ENCODE measurements around the gene NLRC5. TPM values are rescaled to one million over a fixed set of nuclear protein-coding genes. Genes with fewer than 3 reads are reported as not detected.

NLRC5 gene
- total and polyA plus RNA-seq, 2 donors (not counting 3 experiments of a cell fraction or from before 2014, with no cell fraction given), result 7.4 to 26.3 TPM

DNA sequence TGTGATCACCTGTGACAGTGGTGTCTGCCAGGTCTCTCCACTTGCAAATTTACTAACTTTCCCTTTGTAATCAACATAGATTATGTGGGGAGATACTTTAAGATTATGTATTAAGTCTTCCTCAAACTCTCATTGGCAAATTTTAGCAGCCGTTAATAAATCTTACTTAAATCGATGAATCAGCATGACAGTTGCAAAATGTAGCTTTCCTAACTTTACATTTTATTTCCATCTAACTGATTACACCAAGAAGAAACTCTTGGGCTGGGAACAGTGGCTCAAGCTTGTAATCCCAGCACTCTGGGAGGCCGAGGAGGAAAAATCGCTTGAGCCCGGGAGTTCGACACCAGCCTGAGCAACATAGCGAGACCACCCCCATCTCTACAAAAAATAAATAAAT is 79.7 kb downstream of the NLRC5 start:
- CTCF ChIA-PET, result interaction anchor here (0.7 to 1.6 kb wide), 4 partner anchors 13 to 105 kb away, joined by 3 to 4 read pairs (median 4); no protein-coding TSS in a partner anchor

More for the DNA sequence above, 79.7 kb downstream of the NLRC5 start:
- Histone ChIP-seq H3K9me1 (replicated peaks; ENCODE audit: control insufficient read depth, extremely low read depth, insufficient read depth, low read length) (no peaks in the 10 kb centered on the region), H3K4me2 (ENCODE audit: insufficient read depth, low read length) (no peak overlapping the region), H3K9ac (replicated peaks; ENCODE audit: extremely low read depth, insufficient read depth, low read length) (no peak overlapping the region), H3K9me3 (replicated peaks; ENCODE audit: control insufficient read depth, insufficient read depth, low read length) (no peaks in the 10 kb centered on the region), H3K79me2 (ENCODE audit: control insufficient read depth, insufficient read depth, low read length) (no peaks in the 10 kb centered on the region), H3K4me1 (ENCODE audit: control insufficient read depth, extremely low read depth, insufficient read depth, low read length) (no peaks in the 10 kb centered on the region), H3K36me3 (ENCODE audit: control insufficient read depth in 2 of 2, extremely low read depth in 1 of 2, insufficient read depth in 2 of 2, low read length in 2 of 2) (no peaks in the 10 kb centered on the region), H3K27ac (ENCODE audit: insufficient read depth, low read depth, low read length) (no peak overlapping the region), H3K27me3 (ENCODE audit: control insufficient read depth in 2 of 2, insufficient read depth in 2 of 2, low read length in 2 of 2) (no peaks in the 10 kb centered on the region), H2AFZ (ENCODE audit: low read depth, low read length) (no peak overlapping the region), H3K4me3 (replicated peaks in 1 of 3; ENCODE audit: insufficient read depth in 1 of 3, low read depth in 1 of 3, low read length in 3 of 3) (no peak overlapping the region), H4K20me1 (replicated peaks; ENCODE audit: control insufficient read depth, extremely low read depth, insufficient read depth, low read length) (no peaks in the 10 kb centered on the region)
- POLR2A ChIA-PET, result no interaction called here
- intact Hi-C loops (cut with micrococcal nuclease), result no loop called here
- TF ChIP-seq FOS (IDR thresholded peaks at IDR 0.05; ENCODE audit: borderline replicate concordance, insufficient read depth, low read length) (no peak), JUN (IDR thresholded peaks at IDR 0.05; ENCODE audit: borderline replicate concordance, insufficient read depth, insufficient read length, low read depth) (no peak), EZH2 (IDR thresholded peaks at IDR 0.05; ENCODE audit: borderline replicate concordance, low read depth, low read length, severe bottlenecking) (no peak), MYC (IDR thresholded peaks at IDR 0.05; ENCODE audit: low read depth, low read length) (no peak), POLR2AphosphoS5 (IDR thresholded peaks at IDR 0.05; ENCODE audit: insufficient read depth, low read depth, low read length) (no peak), GATA2 (IDR thresholded peaks at IDR 0.05; ENCODE audit: insufficient read depth, insufficient read length, low read depth, low read length) (no peak)
- TF ChIP-seq, protein P1, sequence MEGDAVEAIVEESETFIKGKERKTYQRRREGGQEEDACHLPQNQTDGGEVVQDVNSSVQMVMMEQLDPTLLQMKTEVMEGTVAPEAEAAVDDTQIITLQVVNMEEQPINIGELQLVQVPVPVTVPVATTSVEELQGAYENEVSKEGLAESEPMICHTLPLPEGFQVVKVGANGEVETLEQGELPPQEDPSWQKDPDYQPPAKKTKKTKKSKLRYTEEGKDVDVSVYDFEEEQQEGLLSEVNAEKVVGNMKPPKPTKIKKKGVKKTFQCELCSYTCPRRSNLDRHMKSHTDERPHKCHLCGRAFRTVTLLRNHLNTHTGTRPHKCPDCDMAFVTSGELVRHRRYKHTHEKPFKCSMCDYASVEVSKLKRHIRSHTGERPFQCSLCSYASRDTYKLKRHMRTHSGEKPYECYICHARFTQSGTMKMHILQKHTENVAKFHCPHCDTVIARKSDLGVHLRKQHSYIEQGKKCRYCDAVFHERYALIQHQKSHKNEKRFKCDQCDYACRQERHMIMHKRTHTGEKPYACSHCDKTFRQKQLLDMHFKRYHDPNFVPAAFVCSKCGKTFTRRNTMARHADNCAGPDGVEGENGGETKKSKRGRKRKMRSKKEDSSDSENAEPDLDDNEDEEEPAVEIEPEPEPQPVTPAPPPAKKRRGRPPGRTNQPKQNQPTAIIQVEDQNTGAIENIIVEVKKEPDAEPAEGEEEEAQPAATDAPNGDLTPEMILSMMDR (IDR thresholded peaks at IDR 0.05; ENCODE audit: extremely low read depth in 1 of 2, insufficient read depth in 1 of 2, low read depth in 1 of 2, low read length in 2 of 2), result no peak
- TF ChIP-seq, protein P2, sequence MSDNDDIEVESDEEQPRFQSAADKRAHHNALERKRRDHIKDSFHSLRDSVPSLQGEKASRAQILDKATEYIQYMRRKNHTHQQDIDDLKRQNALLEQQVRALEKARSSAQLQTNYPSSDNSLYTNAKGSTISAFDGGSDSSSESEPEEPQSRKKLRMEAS (IDR thresholded peaks at IDR 0.05; ENCODE audit: insufficient read depth, insufficient read length), result no peak
- FAIRE-seq (no peak), DNase-seq (ENCODE audit: low read depth, low spot score) (no peak)
- BruUV-seq (replicated peaks), result no TSS peak
- dilution Hi-C loops (cut with MboI; ENCODE audit: extremely low pct_ligation_motif_present, low sequenced_read_pairs), result no loop called here

All from endothelial cell of umbilical vein (primary cell).